Muscle of back (tissue), 11 donors: ENCODE results near the gene JADE2. TPM values are rescaled to one million over a fixed set of nuclear protein-coding genes. Genes with fewer than 3 reads are reported as not detected.
A peak's percentile ranks its signal among the peaks of the same experiment; 100 is the strongest.
"Not testable (repeated sequence)": the region's sequence is repeated elsewhere in the genome, so short reads cannot be mapped to it uniquely, and the experiment has no call there.

Experiments
- DNase-seq, 3 donors: peaks; one replicate each; pipeline versions ENCODE4 v3.0.0 to v3.0.0-alpha.2; 2013
- polyA plus RNA-seq, 10 donors: library from polyadenylated mRNA; unstranded; fragments of 120-200 nt; gene quantifications; one replicate each; pipeline ENCODE4 v1.2.1, GENCODE V29; 2013; ENCODE audit not compliant: insufficient read length in 10 of 10

The JADE2 gene
- polyA plus RNA-seq, 10 donors = 0.70 to 3.9 (median 1.5) TPM

- DNase-seq = no peak
Measured at GRCh38 chr5:134506054-134507039, 19.1 kb upstream of the JADE2 start.

- DNase-seq = no peak
Measured at GRCh38 chr5:134507452-134507851, 18.0 kb upstream of the JADE2 start.

GRCh38 chr5:134508521-134509195 lies 16.8 kb upstream of the JADE2 start:
- no peak for DNase-seq

- no peak for DNase-seq
Measured at GRCh38 chr5:134509308-134510040, 16.0 kb upstream of the JADE2 start.

- no peak for DNase-seq
Measured at GRCh38 chr5:134510970-134511795, 14.3 kb upstream of the JADE2 start.

- peak in 1 of 3 donors; percentile 21 for DNase-seq
Measured at GRCh38 chr5:134511796-134512660, 13.4 kb upstream of the JADE2 start.

GRCh38 chr5:134512661-134512999 lies 12.8 kb upstream of the JADE2 start:
- DNase-seq = no peak

- no peak for DNase-seq
Measured at GRCh38 chr5:134515801-134516200, 9.7 kb upstream of the JADE2 start.

- not testable (repeated sequence) for DNase-seq
Measured at GRCh38 chr5:134516984-134517383, 8.5 kb upstream of the JADE2 start.

- no peak for DNase-seq
Measured at GRCh38 chr5:134517553-134517952, 7.9 kb upstream of the JADE2 start.

- no peak for DNase-seq
Measured at GRCh38 chr5:134519989-134520388, 5.5 kb upstream of the JADE2 start.

GRCh38 chr5:134521841-134522240 lies 3.6 kb upstream of the JADE2 start:
- no peak for DNase-seq

GRCh38 chr5:134523543-134524271 lies 1.8 kb upstream of the JADE2 start:
- DNase-seq = no peak

GRCh38 chr5:134524272-134524825 lies 1.1 kb upstream of the JADE2 start:
- peak in 1 of 3 donors; percentile 81 for DNase-seq

GRCh38 chr5:134525683-134526482 lies 413 bp downstream of the JADE2 start:
- peak in 2 of 3 donors; percentile 80 to 93 for DNase-seq

GRCh38 chr5:134526483-134527155 lies 1.1 kb downstream of the JADE2 start:
- peak in 1 of 3 donors; percentile 79 for DNase-seq

- DNase-seq = peak; percentile 74 to 94 (median 86)
Measured at GRCh38 chr5:134527156-134527960, 1.9 kb downstream of the JADE2 start.
